AG09319 (cell line): Measurements from ENCODE around the gene SLC25A20.

Experiments used
- DNase-seq: peaks from one replicate; pipeline ENCODE4 v3.0.0-alpha.2; 2010; ENCODE audit warnings: low read depth; ENCODE audit errors: extremely low read depth
- CTCF ChIP-seq: IDR thresholded peaks from 2 replicates; pipeline ENCODE4 v1.5.1; 2011; ENCODE audit warnings: low read depth, mild to moderate bottlenecking, inconsistent platforms, low read length, moderate library complexity

SLC25A20 gene

GRCh38 chr3:48934333-48934991, 35.8 kb upstream of the SLC25A20 start:
- no peak for DNase-seq
- no peak for TF ChIP-seq CTCF

GRCh38 chr3:48931944-48932580, 33.4 kb upstream of the SLC25A20 start:
- DNase-seq = no peak
- TF ChIP-seq CTCF = no peak

- peak; percentile 14 for DNase-seq
- no peak for TF ChIP-seq CTCF
These were observed 31.9 kb upstream of the SLC25A20 start for GRCh38 chr3:48930590-48930989.

GRCh38 chr3:48929358-48930035, 30.8 kb upstream of the SLC25A20 start:
- no peak for DNase-seq
- TF ChIP-seq CTCF = no peak

- TF ChIP-seq CTCF = no peak
- DNase-seq = no peak
These were observed 30.0 kb upstream of the SLC25A20 start for GRCh38 chr3:48928679-48929078.

GRCh38 chr3:48927928-48928327, 29.2 kb upstream of the SLC25A20 start:
- DNase-seq = no peak
- no peak for TF ChIP-seq CTCF
